ENCODE results near the gene KRTAP2-4.

KRTAP2-4 gene

GRCh38 chr17:41016578-41017215 lies 49.0 kb downstream of the KRTAP2-4 start:
- TF ChIP-seq GABPA (IDR thresholded peaks at IDR 0.05; ENCODE audit: low read depth): no peak
- no peak for TF ChIP-seq SPI1 (IDR thresholded peaks at IDR 0.05; ENCODE audit: borderline replicate concordance, low read depth)
- no peak for TF ChIP-seq POLR2AphosphoS5 (IDR thresholded peaks at IDR 0.05; ENCODE audit: low read depth)
- TF ChIP-seq REST (IDR thresholded peaks at IDR 0.05; ENCODE audit: insufficient replicate concordance, low read depth): no peak
- no peak for TF ChIP-seq CTCF (IDR thresholded peaks at IDR 0.05; ENCODE audit: insufficient read depth, low read length)
- H3K27ac ChIP-seq (replicated peaks): no peak overlapping the region

GRCh38 chr17:41015454-41015853 lies 50.2 kb downstream of the KRTAP2-4 start:
- DNase-seq (ENCODE audit: low read depth in 1 of 2, low spot score in 1 of 2): no peak
- H3K27me3 ChIP-seq (ENCODE audit: insufficient read depth, poor library complexity, severe bottlenecking): no peaks in the 10 kb centered on the region
- H3K4me3 ChIP-seq (replicated peaks; ENCODE audit: insufficient read depth, low read length): no peak overlapping the region
- no peak overlapping the region for H3K27ac ChIP-seq (replicated peaks)
- TF ChIP-seq POLR2AphosphoS5 (IDR thresholded peaks at IDR 0.05; ENCODE audit: low read depth) (no peak), SPI1 (IDR thresholded peaks at IDR 0.05; ENCODE audit: borderline replicate concordance, low read depth) (no peak), CTCF (IDR thresholded peaks at IDR 0.05; ENCODE audit: insufficient read depth, low read length) (no peak), REST (IDR thresholded peaks at IDR 0.05; ENCODE audit: insufficient replicate concordance, low read depth) (no peak), GABPA (IDR thresholded peaks at IDR 0.05; ENCODE audit: low read depth) (no peak)

More at GRCh38 chr17:41016578-41017215, 49.0 kb downstream of the KRTAP2-4 start:
- DNase-seq (ENCODE audit: low read depth in 1 of 2, low spot score in 1 of 2): no peak
- Histone ChIP-seq H3K4me3 (replicated peaks; ENCODE audit: insufficient read depth, low read length) (no peak overlapping the region), H3K27me3 (ENCODE audit: insufficient read depth, poor library complexity, severe bottlenecking) (no peaks in the 10 kb centered on the region)

Measured in HL-60 (cell line).